ENCODE data around the gene CORO1C.
"Not testable (repeated sequence)": the region's sequence is repeated elsewhere in the genome, so short reads cannot be mapped to it uniquely, and the experiment has no call there.

CORO1C gene

DNA sequence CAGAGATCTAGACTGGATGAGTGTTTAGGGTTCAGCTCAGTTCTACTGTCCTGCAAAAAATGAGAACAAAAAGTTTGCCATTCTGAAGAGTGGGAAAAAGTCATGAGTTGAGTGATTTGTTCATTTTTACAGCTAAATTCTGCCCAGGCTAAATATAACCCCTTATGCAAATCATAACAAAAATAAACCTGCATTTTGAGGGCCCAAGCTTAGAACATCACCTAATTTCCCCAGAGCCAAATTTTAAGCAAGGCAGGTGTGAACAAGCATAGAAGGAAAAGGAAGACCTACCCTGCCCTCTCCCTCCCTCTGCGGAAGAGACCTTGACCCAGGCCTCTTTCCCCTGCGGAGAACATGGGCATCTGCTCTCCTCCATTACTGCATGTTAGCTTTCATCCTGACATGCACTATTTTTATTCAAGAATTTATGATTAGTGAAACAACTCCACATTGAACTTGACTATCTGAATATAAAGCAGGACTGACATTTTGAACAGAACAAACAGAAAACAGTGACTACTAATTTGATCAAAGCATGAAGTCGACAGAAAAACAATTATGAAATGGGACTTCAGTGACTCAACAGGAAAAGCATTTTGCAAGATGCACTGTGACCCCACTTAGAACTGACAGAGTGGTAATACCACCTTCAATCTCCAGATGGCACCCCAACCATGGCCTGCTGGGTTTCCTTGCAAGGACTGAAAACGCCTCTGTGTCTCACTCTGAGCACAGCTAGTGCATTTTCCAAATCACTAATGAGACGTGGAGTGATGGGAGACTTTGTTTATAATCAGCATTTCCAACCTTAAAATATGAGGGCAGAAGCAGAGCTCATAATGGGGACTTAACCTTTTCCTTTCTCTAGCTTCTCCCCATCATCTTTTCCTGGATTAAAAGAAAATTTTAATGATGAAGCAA lies 66.7 kb downstream of the CORO1C start:
- Mint-ChIP-seq H3K9me3 (no peaks in the 10 kb centered on the region), H3K27ac (peak overlapping the region; percentile 90), H3K27me3 (no peaks in the 10 kb centered on the region), H3K4me3 (peak overlapping the region; percentile 66), H3K36me3 (no peaks in the 10 kb centered on the region), H3K4me1 (peaks cover 23% of the 10 kb centered on the region)

DNA sequence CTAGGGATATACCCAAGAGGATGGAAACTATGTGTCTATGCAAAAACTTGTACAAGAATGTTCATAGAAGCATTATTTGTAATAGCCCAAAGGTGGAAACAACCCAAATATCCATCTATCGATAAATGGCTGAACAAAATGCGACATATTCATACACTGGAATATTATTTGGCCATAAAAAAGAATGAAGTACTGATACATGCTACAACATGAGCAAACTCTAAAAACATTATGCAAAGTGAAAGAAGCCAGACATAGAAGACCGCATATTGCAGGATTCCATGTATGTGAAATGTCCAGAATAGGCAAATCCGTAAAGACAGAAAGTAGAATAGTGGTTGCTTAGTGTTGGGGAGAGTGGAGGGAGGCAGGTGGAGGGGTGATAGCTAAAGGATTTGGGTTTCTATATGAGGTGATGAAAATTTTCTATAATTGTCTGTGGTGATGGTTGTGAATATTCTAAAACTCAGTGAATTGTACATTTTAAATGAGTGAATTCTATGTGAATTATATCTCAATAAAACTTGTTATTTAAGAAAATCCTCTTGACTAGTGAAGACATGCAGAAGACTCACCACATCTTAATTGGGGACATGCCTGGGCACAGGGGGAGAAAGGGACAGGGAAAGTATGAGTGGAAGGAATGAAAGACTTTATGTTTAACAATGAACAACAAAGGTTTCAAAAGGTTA lies 67.8 kb downstream of the CORO1C start:
- peaks cover 23% of the 10 kb centered on the region for H3K4me1 Mint-ChIP-seq
- no peaks in the 10 kb centered on the region for H3K27me3 Mint-ChIP-seq
- peaks cover 2% of the 10 kb centered on the region for H3K36me3 Mint-ChIP-seq
- no peak overlapping the region for H3K4me3 Mint-ChIP-seq
- peak overlapping the region; percentile 90 for H3K27ac Mint-ChIP-seq
- no peaks in the 10 kb centered on the region for H3K9me3 Mint-ChIP-seq

DNA sequence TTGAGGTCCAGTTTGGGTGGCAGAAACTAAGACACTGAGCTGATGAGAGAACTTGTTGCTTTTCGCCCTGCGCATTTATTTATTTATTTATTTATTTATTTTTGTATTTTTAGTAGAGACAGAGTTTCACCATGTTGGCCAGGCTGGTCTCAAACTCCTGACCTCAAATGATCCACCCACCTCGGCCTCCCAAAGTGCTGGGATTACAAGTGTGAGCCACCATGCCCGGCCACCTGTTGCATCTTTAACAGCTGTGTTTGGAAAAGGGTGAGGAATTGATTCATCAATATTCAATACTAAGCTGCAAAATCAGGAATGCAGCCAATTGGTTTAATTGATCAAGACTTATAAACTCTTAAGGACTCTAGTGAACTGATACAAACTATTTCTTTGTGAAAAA lies 73.2 kb downstream of the CORO1C start:
- H3K4me1 Mint-ChIP-seq, H3K4me3 Mint-ChIP-seq, H3K27me3 Mint-ChIP-seq, H3K9me3 Mint-ChIP-seq, H3K36me3 Mint-ChIP-seq, H3K27ac Mint-ChIP-seq: not testable (repeated sequence)

DNA sequence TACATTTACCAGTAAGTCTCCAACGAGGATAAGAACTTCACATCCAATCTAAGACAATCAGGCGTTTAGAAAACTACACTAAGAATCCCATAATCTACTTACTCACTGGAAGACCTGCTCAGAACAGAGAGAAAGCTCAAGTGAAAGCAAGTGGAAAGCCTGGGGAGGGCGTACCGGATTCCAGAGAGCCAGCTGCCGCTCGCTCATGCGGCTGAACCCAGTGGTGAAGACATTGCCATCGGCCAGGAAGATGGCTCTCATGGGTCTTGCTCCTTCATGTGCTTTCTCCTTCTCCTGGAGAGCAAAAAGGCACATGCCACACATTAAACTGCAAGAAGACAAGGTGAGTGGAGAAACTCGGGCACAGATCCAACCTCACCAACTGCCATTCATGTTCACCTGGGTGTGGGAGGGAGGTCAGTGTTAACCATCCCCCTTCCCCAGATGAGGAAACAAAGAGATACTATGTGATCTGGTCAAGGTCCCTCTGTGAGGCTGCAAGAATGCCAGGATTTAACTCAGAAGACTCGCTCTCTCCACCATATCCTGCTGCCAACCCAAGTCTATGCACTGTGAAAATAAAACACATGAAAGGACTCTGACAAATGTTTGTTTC lies 74.1 kb downstream of the CORO1C start:
- Mint-ChIP-seq H3K4me1 (peaks cover 9% of the 10 kb centered on the region), H3K27me3 (no peaks in the 10 kb centered on the region), H3K27ac (no peak overlapping the region), H3K9me3 (no peaks in the 10 kb centered on the region), H3K4me3 (no peak overlapping the region), H3K36me3 (peaks cover 2% of the 10 kb centered on the region)

DNA sequence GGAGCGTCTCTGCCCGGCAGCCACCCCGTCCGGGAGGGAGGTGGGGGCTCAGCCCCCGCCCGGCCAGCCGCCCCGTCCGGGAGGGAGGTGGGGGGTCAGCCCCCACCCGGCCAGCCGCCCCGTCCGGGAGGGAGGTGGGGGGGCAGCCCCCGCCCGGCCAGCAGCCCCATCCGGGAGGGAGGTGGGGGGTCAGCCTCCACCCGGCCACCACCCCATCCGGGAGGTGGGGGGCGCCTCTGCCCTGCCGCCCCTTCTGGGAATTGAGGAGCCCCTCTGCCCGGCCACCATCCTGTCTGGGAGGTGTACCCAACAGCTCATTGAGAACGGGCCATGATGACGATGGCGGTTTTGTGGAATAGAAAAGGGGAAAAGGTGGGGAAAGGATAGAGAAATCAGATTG lies 75.1 kb downstream of the CORO1C start:
- H3K36me3 Mint-ChIP-seq, H3K27me3 Mint-ChIP-seq, H3K4me1 Mint-ChIP-seq, H3K9me3 Mint-ChIP-seq, H3K4me3 Mint-ChIP-seq, H3K27ac Mint-ChIP-seq: not testable (repeated sequence)

DNA sequence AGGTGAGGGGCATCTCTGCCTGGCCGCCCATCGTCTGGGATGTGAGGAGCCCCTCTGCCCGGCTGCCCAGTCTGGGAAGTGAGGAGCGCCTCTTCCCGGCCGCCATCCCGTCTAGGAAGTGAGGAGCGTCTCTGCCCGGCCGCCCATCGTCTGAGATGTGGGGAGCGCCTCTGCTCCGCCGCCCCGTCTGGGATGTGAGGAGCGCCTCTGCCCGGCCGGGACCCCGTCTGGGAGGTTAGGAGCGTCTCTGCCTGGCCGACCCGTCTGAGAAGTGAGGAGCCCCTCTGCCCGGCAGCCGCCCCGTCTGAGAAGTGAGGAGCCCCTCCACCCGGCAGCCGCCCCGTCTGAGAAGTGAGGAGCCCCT lies 75.5 kb downstream of the CORO1C start:
- not testable (repeated sequence) for H3K36me3 Mint-ChIP-seq, H3K9me3 Mint-ChIP-seq, H3K4me1 Mint-ChIP-seq, H3K27me3 Mint-ChIP-seq, H3K27ac Mint-ChIP-seq, H3K4me3 Mint-ChIP-seq

DNA sequence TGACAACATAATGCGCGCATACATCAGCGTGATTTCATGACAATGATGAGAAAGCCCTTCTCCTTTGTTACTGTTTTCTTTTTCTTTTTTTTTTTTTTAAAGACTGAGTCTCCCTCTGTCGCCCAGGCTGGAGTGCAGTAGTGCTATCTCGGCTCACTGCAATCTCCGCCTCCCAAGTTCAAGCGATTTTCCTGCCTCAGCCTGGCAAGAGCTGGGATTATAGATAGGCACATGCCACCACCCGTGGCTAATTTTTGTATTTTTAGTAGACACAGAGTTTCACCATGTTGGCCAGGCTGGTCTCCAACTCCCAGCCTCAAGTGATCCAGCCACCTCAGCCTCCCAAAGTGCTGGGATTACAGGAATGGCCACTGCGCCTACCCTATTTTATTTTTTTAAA lies 76.7 kb downstream of the CORO1C start:
- H3K27ac Mint-ChIP-seq, H3K36me3 Mint-ChIP-seq, H3K4me3 Mint-ChIP-seq, H3K9me3 Mint-ChIP-seq, H3K4me1 Mint-ChIP-seq, H3K27me3 Mint-ChIP-seq: not testable (repeated sequence)

DNA sequence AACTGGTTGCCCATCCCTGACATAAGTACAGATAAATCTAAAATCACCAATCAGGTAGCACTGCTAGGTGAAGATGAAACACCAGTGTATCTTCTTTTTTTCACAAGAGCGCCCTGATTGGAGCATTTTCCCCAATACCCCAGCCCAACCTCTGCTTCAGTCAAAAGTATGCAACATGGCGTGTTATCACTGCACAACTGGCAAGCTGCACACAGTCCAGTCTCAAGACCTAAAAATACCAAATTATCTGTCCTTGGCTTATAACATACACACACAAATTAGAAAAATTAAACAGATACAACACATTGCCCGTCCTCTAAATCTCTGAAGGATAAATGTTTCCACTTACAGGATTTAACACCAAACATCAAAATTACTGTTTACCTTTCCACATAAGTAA lies 77.4 kb downstream of the CORO1C start:
- no peak overlapping the region for H3K27ac Mint-ChIP-seq
- no peaks in the 10 kb centered on the region for H3K27me3 Mint-ChIP-seq
- H3K4me3 Mint-ChIP-seq = no peak overlapping the region
- peaks cover 2% of the 10 kb centered on the region for H3K36me3 Mint-ChIP-seq
- peaks cover 16% of the 10 kb centered on the region for H3K4me1 Mint-ChIP-seq
- H3K9me3 Mint-ChIP-seq = no peaks in the 10 kb centered on the region

DNA sequence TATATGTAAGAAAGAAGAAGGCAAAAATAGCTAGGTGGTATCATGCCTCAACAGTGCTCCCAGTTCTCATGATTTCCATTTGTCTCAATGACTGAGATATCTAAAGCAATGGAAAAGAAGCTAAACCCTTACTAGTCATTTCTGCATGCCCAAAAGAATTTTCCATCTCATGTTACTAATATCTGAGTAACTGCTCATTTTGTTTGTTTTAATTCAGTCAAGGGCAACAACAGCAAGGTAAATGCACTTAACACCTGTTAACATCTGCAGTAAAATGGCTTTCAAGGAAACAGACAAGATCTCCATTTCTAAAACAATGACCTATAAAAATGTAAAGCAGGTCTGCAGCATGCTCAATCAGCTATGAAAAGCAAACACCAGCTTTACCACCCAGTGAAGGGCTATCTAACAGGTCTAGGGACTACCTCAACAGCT lies 78.2 kb downstream of the CORO1C start:
- Mint-ChIP-seq H3K27ac (no peak overlapping the region), H3K4me3 (no peak overlapping the region), H3K27me3 (no peaks in the 10 kb centered on the region), H3K9me3 (no peaks in the 10 kb centered on the region), H3K36me3 (no peaks in the 10 kb centered on the region), H3K4me1 (peaks cover 18% of the 10 kb centered on the region)

DNA sequence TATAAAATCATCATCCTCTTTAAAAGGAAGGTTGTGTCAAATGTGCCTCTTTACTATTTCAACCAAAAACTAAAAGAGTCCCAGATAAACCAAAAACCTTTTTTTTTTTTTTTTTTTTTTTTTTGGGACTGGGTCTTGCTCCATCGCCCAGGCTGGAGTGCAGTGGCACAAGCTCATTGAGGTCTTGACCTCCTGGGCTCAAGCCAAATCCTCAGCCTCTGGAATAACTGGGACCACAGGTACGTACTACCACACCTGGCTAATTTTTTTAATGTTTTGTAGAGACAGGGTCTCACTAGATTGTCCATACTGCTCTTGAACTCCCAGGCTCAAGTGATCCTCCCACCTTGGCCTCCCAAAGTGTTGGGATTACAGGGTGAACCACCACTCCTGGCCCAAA lies 81.2 kb downstream of the CORO1C start:
- H3K4me3 Mint-ChIP-seq = no peak overlapping the region
- H3K27ac Mint-ChIP-seq = no peak overlapping the region
- H3K9me3 Mint-ChIP-seq = no peaks in the 10 kb centered on the region
- H3K4me1 Mint-ChIP-seq = peaks cover 42% of the 10 kb centered on the region
- H3K27me3 Mint-ChIP-seq = no peaks in the 10 kb centered on the region
- H3K36me3 Mint-ChIP-seq = peaks cover 2% of the 10 kb centered on the region

DNA sequence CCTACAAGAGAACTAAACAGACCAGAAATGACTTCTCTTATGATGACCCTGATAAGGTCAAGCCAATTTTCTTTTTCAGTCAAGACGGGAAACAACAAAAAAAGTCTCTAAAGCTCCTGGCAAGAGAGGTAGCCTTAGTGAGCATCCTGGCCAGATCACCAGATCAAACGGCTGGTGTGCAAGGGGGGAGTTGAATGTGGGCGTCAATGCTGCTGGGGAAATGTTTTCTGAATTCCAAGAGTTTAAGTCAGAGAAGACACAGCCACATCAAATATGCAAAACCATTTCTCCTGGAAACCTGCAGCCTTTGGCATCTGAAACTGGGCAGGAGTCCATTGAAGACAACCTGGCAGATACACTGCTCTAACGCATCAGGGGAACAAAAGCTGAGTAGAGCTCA lies 81.6 kb downstream of the CORO1C start:
- Mint-ChIP-seq H3K9me3 (no peaks in the 10 kb centered on the region), H3K36me3 (peaks cover 2% of the 10 kb centered on the region), H3K27ac (peak overlapping the region; percentile 53), H3K4me1 (peaks cover 46% of the 10 kb centered on the region), H3K27me3 (no peaks in the 10 kb centered on the region), H3K4me3 (no peak overlapping the region)

DNA sequence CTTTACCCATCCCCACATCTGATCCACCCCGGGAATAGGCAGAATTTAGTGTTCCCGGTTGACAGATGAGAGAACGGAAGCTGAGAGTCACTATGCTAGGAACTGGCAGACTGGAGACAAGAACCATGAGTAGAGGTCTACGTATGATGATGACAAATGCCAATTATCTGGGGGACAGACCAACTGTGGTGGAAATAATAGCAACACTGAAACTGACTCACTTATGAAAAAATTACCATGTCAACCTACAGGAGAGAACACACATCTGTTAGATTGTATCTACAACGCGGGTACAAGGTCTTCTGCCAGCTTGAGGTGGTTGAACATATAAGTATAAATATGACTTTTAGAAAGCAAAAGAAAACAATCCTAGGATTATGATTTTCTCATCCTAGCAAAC lies 82.2 kb downstream of the CORO1C start:
- H3K4me3 Mint-ChIP-seq = no peak overlapping the region
- H3K27me3 Mint-ChIP-seq = no peaks in the 10 kb centered on the region
- peaks cover 46% of the 10 kb centered on the region for H3K4me1 Mint-ChIP-seq
- H3K27ac Mint-ChIP-seq = peak overlapping the region; percentile 53
- H3K9me3 Mint-ChIP-seq = no peaks in the 10 kb centered on the region
- peaks cover 2% of the 10 kb centered on the region for H3K36me3 Mint-ChIP-seq

DNA sequence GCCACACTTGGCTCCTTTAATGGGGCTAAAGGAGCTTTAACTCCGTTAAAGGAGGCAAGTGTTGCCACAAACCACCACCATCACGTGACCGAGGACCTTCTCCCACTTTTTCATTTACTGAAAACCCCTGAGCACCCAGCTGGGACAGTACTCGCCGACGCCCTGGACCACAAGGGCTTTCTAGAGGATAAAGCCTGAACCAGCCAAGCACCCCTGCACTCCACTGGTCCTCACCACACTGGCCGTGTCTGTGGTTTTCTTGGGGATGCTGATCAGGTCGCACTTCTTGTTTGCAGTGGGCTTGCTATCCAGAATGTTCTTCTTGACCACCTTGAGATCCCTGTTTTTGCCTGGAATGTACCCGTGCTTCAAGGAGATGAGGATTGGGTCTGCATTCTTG lies 82.9 kb downstream of the CORO1C start:
- H3K9me3 Mint-ChIP-seq = no peaks in the 10 kb centered on the region
- peaks cover 2% of the 10 kb centered on the region for H3K36me3 Mint-ChIP-seq
- no peak overlapping the region for H3K4me3 Mint-ChIP-seq
- H3K27me3 Mint-ChIP-seq = no peaks in the 10 kb centered on the region
- H3K4me1 Mint-ChIP-seq = peaks cover 46% of the 10 kb centered on the region
- no peak overlapping the region for H3K27ac Mint-ChIP-seq

DNA sequence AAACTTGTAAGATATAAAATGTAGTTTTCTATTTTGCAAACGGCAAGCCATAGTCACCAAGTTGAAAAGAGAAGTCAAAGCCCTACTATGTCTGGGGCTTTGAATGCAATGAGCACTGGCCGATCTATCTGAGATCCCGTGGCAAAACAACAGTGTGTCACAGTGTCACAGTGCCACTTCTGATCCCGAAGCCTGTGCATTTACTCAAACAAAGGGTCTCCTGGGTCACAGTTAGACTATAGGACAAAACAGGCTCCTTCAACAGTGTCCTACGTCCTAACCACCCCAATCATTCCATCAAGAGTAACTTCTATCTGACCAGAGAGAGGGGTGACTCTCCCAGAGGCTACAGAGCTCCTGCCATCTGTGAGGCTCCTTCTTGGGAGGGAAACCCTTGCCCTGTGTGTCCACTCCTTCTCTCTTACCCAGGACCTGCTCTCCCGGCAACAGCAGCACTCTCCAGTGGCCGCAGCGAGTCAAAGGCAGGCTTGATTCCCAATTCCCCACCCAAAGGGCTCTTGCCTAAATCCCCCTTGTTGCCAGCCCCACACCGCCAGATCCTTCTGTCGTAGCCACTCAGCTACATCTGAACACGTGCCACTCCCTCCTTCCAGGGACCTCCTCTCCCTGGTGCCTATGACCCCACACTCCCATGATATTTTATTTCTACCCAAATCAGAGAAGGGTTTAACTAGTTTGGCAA lies 83.6 kb downstream of the CORO1C start:
- no peaks in the 10 kb centered on the region for H3K9me3 Mint-ChIP-seq
- H3K4me3 Mint-ChIP-seq = no peak overlapping the region
- H3K27ac Mint-ChIP-seq = peak overlapping the region; percentile 76
- peaks cover 41% of the 10 kb centered on the region for H3K4me1 Mint-ChIP-seq
- peaks cover 2% of the 10 kb centered on the region for H3K36me3 Mint-ChIP-seq
- no peaks in the 10 kb centered on the region for H3K27me3 Mint-ChIP-seq

DNA sequence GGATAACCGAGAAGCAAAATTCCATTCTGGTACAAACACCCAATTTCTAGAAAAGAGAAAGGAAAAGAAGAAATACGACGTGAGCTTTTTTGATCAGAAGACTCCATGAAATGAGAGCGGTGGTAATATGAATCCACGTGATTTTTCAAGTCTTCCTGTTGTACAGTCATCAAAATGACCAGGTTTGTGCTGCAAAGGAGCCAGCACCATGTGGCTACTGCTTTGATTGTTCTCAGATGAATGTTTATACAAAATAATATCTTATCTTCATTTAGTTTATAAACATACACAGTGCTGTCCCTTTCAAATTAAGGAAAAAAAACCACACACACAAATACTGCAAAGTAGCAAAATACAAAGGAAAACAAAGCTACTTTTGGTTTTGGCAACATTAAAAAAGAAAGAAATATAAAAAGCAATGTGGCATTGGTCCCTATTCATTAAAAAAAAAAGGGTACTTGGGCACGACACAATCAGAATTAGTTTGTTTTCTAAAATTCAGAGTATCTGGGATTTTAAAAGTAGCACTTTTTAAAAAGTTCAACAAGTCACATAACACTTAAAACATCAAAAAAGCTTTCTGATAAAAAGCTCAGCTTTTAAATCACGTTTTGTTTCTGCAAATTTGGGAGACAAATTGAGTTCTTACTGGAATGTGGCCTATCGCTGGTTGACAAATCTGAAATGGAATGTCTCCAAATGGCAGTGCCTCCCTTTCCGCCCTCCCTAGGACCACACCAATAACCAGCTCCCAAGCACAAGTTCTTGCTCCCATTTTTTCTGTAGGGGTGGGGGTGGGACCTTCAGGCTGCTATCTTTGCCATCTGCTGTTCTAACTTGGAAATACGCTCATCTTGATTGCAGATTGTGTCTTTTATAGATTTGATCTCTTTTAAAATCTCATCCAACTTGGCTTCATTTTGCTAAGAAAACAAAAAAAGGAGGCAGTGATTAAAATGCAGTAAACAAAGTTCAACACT lies 84.4 kb downstream of the CORO1C start:
- H3K27me3 Mint-ChIP-seq = no peaks in the 10 kb centered on the region
- peaks cover 2% of the 10 kb centered on the region for H3K36me3 Mint-ChIP-seq
- no peaks in the 10 kb centered on the region for H3K9me3 Mint-ChIP-seq
- peak overlapping the region; percentile 77 for H3K4me3 Mint-ChIP-seq
- H3K4me1 Mint-ChIP-seq = peaks cover 38% of the 10 kb centered on the region
- peak overlapping the region; percentile 97 for H3K27ac Mint-ChIP-seq

Measured in activated naive CD4-positive, alpha-beta T cell treated with anti-CD3 and anti-CD28 coated beads, Interleukin-2, amount 50 U/mL, for 24 hours (primary cell).